Caco-2 (cell line): ENCODE data around the gene PITX1. TPM values are rescaled to one million over a fixed set of nuclear protein-coding genes. Genes with fewer than 3 reads are reported as not detected.

ENCODE experiments used
- BruUV-seq: library from RNA; stranded (reverse); fragments of 400-500 nt; replicated peaks from 2 replicates; lab custom pipeline; 2021; lab: Mats Ljungman, UMichigan
- CTCF ChIA-PET: fragments of 300-600 bp; sonication (Branson Sonifier 250); formaldehyde crosslinking; loops from one replicate; lab custom pipeline; 2022; ENCODE audit warnings: antibody characterized with exemption; lab: Charles Lee
- POLR2A ChIA-PET: fragments of 300-600 bp; sonication (Branson Sonifier 250); formaldehyde crosslinking; loops from one replicate; lab custom pipeline; 2022; ENCODE audit warnings: antibody characterized with exemption; lab: Charles Lee
- DNase-seq, 2 experiments: peaks; one replicate each; pipeline versions ENCODE4 v3.0.0 to v3.0.0-alpha.2; 2020 to 2022
- H3K27me3 ChIP-seq: replicated peaks from 2 replicates; pipeline ENCODE4 v1.6.0; 2011; ENCODE audit warnings: low read length; ENCODE audit not compliant: control insufficient read depth, insufficient read depth
- H3K36me3 ChIP-seq: 2 replicates; pipeline ENCODE4 v1.5.1; 2011; ENCODE audit warnings: low read length; ENCODE audit not compliant: control insufficient read depth, insufficient read depth
- H3K4me1 ChIP-seq: fragments of 250-450 bp; sonication (Bioruptor Pico); 2 replicates; pipeline ENCODE4 v1.5.1; 2020; ENCODE audit warnings: mild to moderate bottlenecking
- H3K4me3 ChIP-seq: 2 replicates; pipeline ENCODE4 v1.5.1; 2011; ENCODE audit warnings: low read depth, mild to moderate bottlenecking, control low read depth, low read length
- H3K9me3 ChIP-seq: fragments of 250-450 bp; sonication (Bioruptor Pico); 2 replicates; pipeline ENCODE4 v1.5.1; 2020; ENCODE audit warnings: mild to moderate bottlenecking, moderate library complexity
- H3K27ac Mint-ChIP-seq: one replicate; pipeline ENCODE4 v1.8.0; 2022; ENCODE audit warnings: mixed read lengths; ENCODE audit not compliant: unreplicated experiment
- H3K27me3 Mint-ChIP-seq: one replicate; pipeline ENCODE4 v1.8.0; 2022; ENCODE audit warnings: mixed read lengths; ENCODE audit not compliant: insufficient read depth, unreplicated experiment
- H3K36me3 Mint-ChIP-seq: one replicate; pipeline ENCODE4 v1.8.0; 2022; ENCODE audit warnings: mild to moderate bottlenecking, mixed read lengths; ENCODE audit not compliant: insufficient read depth, unreplicated experiment
- H3K4me1 Mint-ChIP-seq: one replicate; pipeline ENCODE4 v1.8.0; 2022; ENCODE audit warnings: low read depth, mixed read lengths; ENCODE audit not compliant: unreplicated experiment
- H3K4me3 Mint-ChIP-seq: one replicate; pipeline ENCODE4 v1.8.0; 2022; ENCODE audit warnings: mild to moderate bottlenecking, moderate library complexity, mixed read lengths; ENCODE audit not compliant: unreplicated experiment
- H3K9me3 Mint-ChIP-seq: one replicate; pipeline ENCODE4 v1.8.0; 2022; ENCODE audit warnings: mixed read lengths; ENCODE audit not compliant: unreplicated experiment
- CTCF ChIP-seq, 2 experiments: fragments of 200-600 bp in 1 of 2; IDR thresholded peaks; 1 replicate in 1 of 2; 2 replicates in 1 of 2; pipeline versions ENCODE4 v1.5.1 to v1.8.0; 2011 to 2022; ENCODE audit warnings: antibody characterized with exemption in 1 of 2, control low read depth in 1 of 2, inconsistent platforms in 1 of 2, low read depth in 1 of 2, low read length in 1 of 2, mild to moderate bottlenecking in 1 of 2, moderate library complexity in 1 of 2; ENCODE audit not compliant: insufficient read depth in 1 of 2, severe bottlenecking in 1 of 2, unreplicated experiment in 1 of 2
- intact Hi-C: fragments of 100-400 bp; cut with micrococcal nuclease; formaldehyde crosslinking; loops from one replicate; pipeline ENCODE4 v1.10.0; 2022; ENCODE audit not compliant: unreplicated experiment
- total RNA-seq: library from RNA; stranded (reverse); gene quantifications from 2 replicates; pipeline ENCODE4 v1.2.3, GENCODE V29; 2022

The PITX1 gene
- total RNA-seq, 1 experiment from 2014 or later: 117 TPM

GRCh38 chr5:135013445-135013844, 20.6 kb downstream of the PITX1 start:
- no peaks in the 10 kb centered on the region for H3K27me3 ChIP-seq
- DNase-seq: no peak
- Mint-ChIP-seq H3K4me3 (no peak overlapping the region), H3K27me3 (no peaks in the 10 kb centered on the region), H3K4me1 (peaks cover 14% of the 10 kb centered on the region), H3K27ac (no peak overlapping the region), H3K36me3 (peaks cover 10% of the 10 kb centered on the region), H3K9me3 (no peaks in the 10 kb centered on the region)
- no peaks in the 10 kb centered on the region; the same call in 1 of the 2 replicates for H3K36me3 ChIP-seq
- CTCF ChIA-PET: no interaction called here
- POLR2A ChIA-PET: no interaction called here
- peaks cover 4% of the 10 kb centered on the region; the same call in 1 of the 2 replicates for H3K4me1 ChIP-seq
- intact Hi-C loops: loop anchor here (5.0 kb wide), 1 partner anchor 319 kb away; no protein-coding TSS in a partner anchor
- H3K9me3 ChIP-seq: no peaks in the 10 kb centered on the region
- BruUV-seq: no TSS peak
- H3K4me3 ChIP-seq: no peak overlapping the region
- TF ChIP-seq CTCF (IDR thresholded peaks at IDR 0.05; ENCODE audit: insufficient read depth in 1 of 2, low read depth in 1 of 2, low read length in 1 of 2, severe bottlenecking in 1 of 2, unreplicated experiment in 1 of 2): no peak

GRCh38 chr5:135012951-135013391, 21.1 kb downstream of the PITX1 start:
- CTCF ChIA-PET: no interaction called here
- no peak for TF ChIP-seq CTCF (IDR thresholded peaks at IDR 0.05; ENCODE audit: insufficient read depth in 1 of 2, low read depth in 1 of 2, low read length in 1 of 2, severe bottlenecking in 1 of 2, unreplicated experiment in 1 of 2)
- Mint-ChIP-seq H3K9me3 (no peaks in the 10 kb centered on the region), H3K36me3 (peaks cover 5% of the 10 kb centered on the region), H3K27ac (no peak overlapping the region), H3K4me3 (no peak overlapping the region), H3K4me1 (peaks cover 14% of the 10 kb centered on the region), H3K27me3 (no peaks in the 10 kb centered on the region)
- BruUV-seq: no TSS peak
- no peaks in the 10 kb centered on the region; the same call in 1 of the 2 replicates for H3K36me3 ChIP-seq
- POLR2A ChIA-PET: no interaction called here
- H3K9me3 ChIP-seq: no peaks in the 10 kb centered on the region
- no peaks in the 10 kb centered on the region for H3K27me3 ChIP-seq
- no peak for DNase-seq
- intact Hi-C loops: loop anchor here (5.0 kb wide), 1 partner anchor 319 kb away; no protein-coding TSS in a partner anchor
- peaks cover 4% of the 10 kb centered on the region; the same call in 1 of the 2 replicates for H3K4me1 ChIP-seq
- no peak overlapping the region for H3K4me3 ChIP-seq

GRCh38 chr5:135012033-135012588, 21.9 kb downstream of the PITX1 start:
- H3K27ac Mint-ChIP-seq: no peak overlapping the region
- intact Hi-C loops: loop anchor here (5.0 kb wide), 1 partner anchor 320 kb away; no protein-coding TSS in a partner anchor
- no peak for DNase-seq
- POLR2A ChIA-PET: no interaction called here
- CTCF ChIA-PET: no interaction called here
- Histone ChIP-seq H3K36me3 (no peaks in the 10 kb centered on the region; the same call in 1 of the 2 replicates), H3K4me1 (peaks cover 4% of the 10 kb centered on the region; the same call in 1 of the 2 replicates), H3K4me3 (no peak overlapping the region), H3K9me3 (no peaks in the 10 kb centered on the region), H3K27me3 (no peaks in the 10 kb centered on the region)
- H3K4me1 Mint-ChIP-seq: peaks cover 14% of the 10 kb centered on the region
- H3K36me3 Mint-ChIP-seq: peaks cover 5% of the 10 kb centered on the region
- no peaks in the 10 kb centered on the region for H3K9me3 Mint-ChIP-seq
- no TSS peak for BruUV-seq
- H3K27me3 Mint-ChIP-seq: no peaks in the 10 kb centered on the region
- no peak for TF ChIP-seq CTCF (IDR thresholded peaks at IDR 0.05; ENCODE audit: insufficient read depth in 1 of 2, low read depth in 1 of 2, low read length in 1 of 2, severe bottlenecking in 1 of 2, unreplicated experiment in 1 of 2)
- no peak overlapping the region for H3K4me3 Mint-ChIP-seq
